SJSA1 (cell line): ENCODE results near the gene CADPS. TPM values are rescaled to one million over a fixed set of nuclear protein-coding genes. Genes with fewer than 3 reads are reported as not detected.

ENCODE experiments used
- DNase-seq, 2 experiments: peaks; one replicate each; pipeline ENCODE4 v3.0.0-alpha.2; 2015 to 2020; ENCODE audit warnings: low spot score in 2 of 2, low read depth in 1 of 2
- H3K27ac ChIP-seq: fragments of 250-450 bp; sonication (Bioruptor Pico); 2 replicates; pipeline ENCODE4 v1.5.1; 2020; ENCODE audit warnings: mild to moderate bottlenecking, moderate library complexity
- H3K27me3 ChIP-seq: fragments of 250-450 bp; sonication (Bioruptor Pico); replicated peaks from 2 replicates; pipeline ENCODE4 v1.5.1; 2020; ENCODE audit warnings: mild to moderate bottlenecking, moderate library complexity
- H3K36me3 ChIP-seq: fragments of 250-450 bp; sonication (Bioruptor Pico); 2 replicates; pipeline ENCODE4 v1.5.1; 2020; ENCODE audit warnings: mild to moderate bottlenecking
- H3K4me1 ChIP-seq: fragments of 250-450 bp; sonication (Bioruptor Pico); replicated peaks from 2 replicates; pipeline ENCODE4 v1.6.1; 2021; ENCODE audit warnings: mild to moderate bottlenecking
- H3K4me3 ChIP-seq: fragments of 250-450 bp; sonication (Bioruptor Pico); 2 replicates; pipeline ENCODE4 v1.5.1; 2020; ENCODE audit warnings: mild to moderate bottlenecking
- H3K9me3 ChIP-seq: fragments of 250-450 bp; sonication (Bioruptor Pico); replicated peaks from 2 replicates; pipeline ENCODE4 v1.5.1; 2020; ENCODE audit warnings: mild to moderate bottlenecking
- total RNA-seq: library from RNA; depleted of rRNA; stranded (reverse); fragments of >200 nt; shearing (Covaris generic); gene quantifications from 2 replicates; pipeline ENCODE4 v1.2.3, GENCODE V29; 2014

CADPS gene
- total RNA-seq, 1 experiment from 2014 or later, result not detected

DNA sequence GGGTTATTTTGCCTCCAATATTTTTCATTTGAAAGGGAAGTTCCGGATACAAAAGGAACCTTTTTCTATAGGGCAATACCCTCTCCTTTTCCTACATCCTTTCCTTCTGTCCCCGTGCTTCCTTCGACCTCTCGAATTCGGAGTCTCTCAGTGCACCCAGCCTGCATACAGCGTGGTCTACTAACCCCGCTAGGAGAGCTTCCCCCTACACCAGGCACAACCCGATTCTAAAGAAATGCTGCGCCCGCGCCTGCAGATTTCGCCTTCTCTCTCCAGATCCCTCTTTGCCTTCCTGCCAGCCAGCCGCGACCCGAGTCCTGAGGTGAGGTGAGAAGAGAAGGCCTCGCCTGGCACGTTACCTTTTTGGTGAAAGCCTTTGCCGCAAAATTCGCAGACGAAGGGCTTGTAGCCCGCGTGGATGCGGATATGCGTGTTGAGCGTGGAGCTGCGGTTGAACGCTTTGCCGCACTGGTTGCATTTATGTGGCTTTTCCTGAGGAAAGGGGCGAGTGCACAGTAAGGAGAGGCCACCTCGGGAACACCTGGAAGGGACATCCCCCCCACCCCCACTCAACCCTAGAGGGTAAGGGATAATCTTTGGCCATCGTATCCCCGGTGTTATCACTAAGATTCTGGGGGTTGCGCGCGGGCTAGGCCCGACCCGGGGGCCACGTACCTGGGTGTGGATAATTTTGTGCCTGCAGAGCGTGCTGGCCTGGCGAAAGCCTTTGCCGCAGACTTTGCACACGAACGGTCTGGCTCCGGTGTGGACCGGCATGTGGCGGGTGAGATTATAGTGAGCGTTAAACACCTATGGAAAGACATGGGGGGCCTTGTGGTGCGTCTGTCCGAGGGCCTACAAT lies 504.1 kb downstream of the CADPS start:
- no peak for DNase-seq
- no peak overlapping the region for H3K27ac ChIP-seq
- no peaks in the 10 kb centered on the region for H3K4me1 ChIP-seq
- H3K9me3 ChIP-seq, result no peaks in the 10 kb centered on the region
- H3K27me3 ChIP-seq, result peaks cover 76% of the 10 kb centered on the region
- H3K36me3 ChIP-seq, result no peaks in the 10 kb centered on the region
- H3K4me3 ChIP-seq, result no peak overlapping the region

- Histone ChIP-seq H3K27me3 (peaks cover 80% of the 10 kb centered on the region), H3K4me1 (no peaks in the 10 kb centered on the region), H3K4me3 (no peak overlapping the region), H3K27ac (no peak overlapping the region), H3K9me3 (no peaks in the 10 kb centered on the region), H3K36me3 (no peaks in the 10 kb centered on the region)
- DNase-seq, result no peak
These were observed 504.9 kb downstream of the CADPS start for GRCh38 chr3:62370112-62370857.

DNA sequence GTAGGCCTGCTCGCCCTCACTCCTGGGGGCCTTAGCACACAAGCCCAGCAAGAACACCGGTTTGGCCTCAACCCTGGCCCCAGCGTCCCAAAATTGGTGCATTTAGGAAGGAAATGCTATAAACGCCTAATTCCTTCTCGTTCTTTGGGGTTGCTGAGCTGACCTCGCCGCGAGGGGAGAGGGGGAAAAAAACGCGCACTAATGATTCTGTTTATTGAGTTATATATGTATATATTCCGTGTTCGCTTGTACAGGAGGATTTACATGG lies 505.8 kb downstream of the CADPS start:
- H3K4me3 ChIP-seq, result no peak overlapping the region
- no peaks in the 10 kb centered on the region for H3K9me3 ChIP-seq
- no peak overlapping the region for H3K27ac ChIP-seq
- H3K27me3 ChIP-seq, result peaks cover 75% of the 10 kb centered on the region
- H3K4me1 ChIP-seq, result no peaks in the 10 kb centered on the region
- DNase-seq, result no peak
- no peaks in the 10 kb centered on the region for H3K36me3 ChIP-seq

- Histone ChIP-seq H3K9me3 (no peaks in the 10 kb centered on the region), H3K4me1 (no peaks in the 10 kb centered on the region), H3K36me3 (no peaks in the 10 kb centered on the region), H3K27ac (no peak overlapping the region), H3K4me3 (no peak overlapping the region), H3K27me3 (peaks cover 70% of the 10 kb centered on the region)
- DNase-seq, result no peak
These were observed 506.3 kb downstream of the CADPS start for GRCh38 chr3:62368705-62369475.

- peaks cover 66% of the 10 kb centered on the region for H3K27me3 ChIP-seq
- H3K4me3 ChIP-seq, result no peak overlapping the region
- H3K9me3 ChIP-seq, result no peaks in the 10 kb centered on the region
- H3K27ac ChIP-seq, result no peak overlapping the region
- no peak for DNase-seq
- H3K4me1 ChIP-seq, result no peaks in the 10 kb centered on the region
- H3K36me3 ChIP-seq, result no peaks in the 10 kb centered on the region
These were observed 506.9 kb downstream of the CADPS start for GRCh38 chr3:62368290-62368704.

DNA sequence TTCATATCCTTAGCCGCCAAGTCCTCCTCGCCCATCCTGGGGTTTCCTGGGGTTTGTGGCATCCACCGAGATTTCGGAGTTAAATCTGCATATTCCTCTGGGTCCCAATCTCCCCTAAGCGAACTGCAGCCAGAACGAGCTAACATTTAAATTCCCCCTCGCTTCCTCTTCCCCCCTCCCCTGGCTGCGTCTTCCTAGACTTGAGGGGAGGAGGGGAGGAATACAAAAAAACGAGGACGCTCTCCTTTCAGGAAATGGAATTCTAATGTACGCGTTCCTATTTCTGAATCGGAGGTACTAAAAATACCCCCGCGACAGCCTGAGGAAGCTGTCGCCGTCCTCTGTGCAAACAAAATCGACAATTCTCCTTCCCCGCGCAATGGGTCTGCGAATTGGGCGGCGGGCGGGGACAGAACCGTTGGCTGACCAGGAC lies 507.4 kb downstream of the CADPS start:
- no peaks in the 10 kb centered on the region for H3K36me3 ChIP-seq
- H3K4me1 ChIP-seq, result no peaks in the 10 kb centered on the region
- no peak overlapping the region for H3K4me3 ChIP-seq
- H3K9me3 ChIP-seq, result no peaks in the 10 kb centered on the region
- peaks cover 65% of the 10 kb centered on the region for H3K27me3 ChIP-seq
- H3K27ac ChIP-seq, result no peak overlapping the region
- no peak for DNase-seq

DNA sequence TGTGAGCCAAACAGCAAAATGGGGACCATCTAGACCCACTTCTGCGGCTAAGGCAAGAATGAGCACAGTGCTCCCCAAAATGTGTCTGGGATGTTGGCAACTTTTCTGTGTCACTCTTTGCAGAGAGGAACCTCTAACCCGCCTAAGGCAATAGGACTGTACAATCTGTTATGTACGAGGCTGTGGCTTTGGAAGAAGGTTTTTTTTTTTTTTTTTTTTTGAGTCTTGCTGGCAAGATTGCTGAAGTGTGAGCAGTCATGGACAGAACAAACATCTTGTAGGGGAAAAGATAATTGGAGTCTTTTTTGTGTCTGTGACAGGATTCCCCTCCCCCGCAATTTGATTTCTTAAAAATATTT lies 509.1 kb downstream of the CADPS start:
- no peak overlapping the region for H3K4me3 ChIP-seq
- H3K36me3 ChIP-seq, result no peaks in the 10 kb centered on the region
- peaks cover 49% of the 10 kb centered on the region for H3K27me3 ChIP-seq
- no peaks in the 10 kb centered on the region for H3K4me1 ChIP-seq
- no peak for DNase-seq
- H3K27ac ChIP-seq, result no peak overlapping the region
- no peaks in the 10 kb centered on the region for H3K9me3 ChIP-seq

DNA sequence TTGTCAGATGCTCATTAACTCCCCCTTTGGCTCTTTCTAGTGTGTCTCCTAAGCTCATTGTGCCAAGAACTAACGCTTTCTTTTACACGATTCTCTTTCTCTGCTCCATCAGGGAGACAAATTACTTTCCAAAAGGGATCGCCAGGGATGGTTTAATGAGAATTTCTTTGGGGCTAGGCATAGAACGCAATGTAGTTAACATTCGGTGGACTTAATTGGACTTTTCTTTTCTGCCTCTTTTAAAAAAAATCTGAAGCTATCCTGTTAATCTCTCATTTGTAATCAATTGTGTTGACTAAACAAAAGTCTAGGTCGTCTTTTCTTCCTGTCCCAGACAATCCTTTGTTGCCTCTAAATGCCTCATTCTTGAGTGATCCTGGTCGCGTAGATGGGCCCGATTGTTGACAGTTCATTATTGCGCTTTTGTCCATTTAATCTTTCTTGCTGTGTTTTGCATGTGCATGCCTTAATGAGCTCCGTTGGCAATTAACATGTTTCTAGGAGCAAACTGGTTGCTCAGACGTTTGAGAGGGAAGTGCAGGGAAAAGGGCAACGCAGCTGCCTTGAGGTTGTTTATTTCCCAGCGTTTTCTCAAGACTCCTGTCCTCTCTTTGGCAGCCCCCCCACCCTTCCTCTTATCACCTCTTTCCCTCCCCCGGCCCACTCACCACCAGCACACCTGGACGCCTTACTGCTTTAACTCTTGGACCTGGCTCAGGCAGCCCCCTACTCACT lies 509.7 kb downstream of the CADPS start:
- no peak overlapping the region for H3K4me3 ChIP-seq
- no peak for DNase-seq

DNA sequence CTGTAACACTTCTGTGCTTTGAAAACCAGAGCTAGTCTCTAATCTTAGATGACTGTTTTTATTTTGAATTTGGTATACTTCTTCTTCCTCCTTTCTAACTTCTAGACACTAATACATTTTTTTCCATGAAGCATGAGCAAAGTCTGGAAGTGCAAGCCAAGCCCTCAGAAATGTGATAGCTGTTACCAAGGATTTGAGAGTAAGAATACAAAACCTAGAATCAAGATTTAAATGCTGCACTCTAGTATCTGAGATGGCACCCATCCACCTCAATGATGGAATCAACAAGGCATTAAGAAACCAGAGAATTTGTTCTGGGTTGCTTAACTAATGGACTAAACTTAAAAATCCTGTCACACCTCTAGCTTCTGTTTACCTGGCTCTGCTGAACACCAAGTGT lies 511.0 kb downstream of the CADPS start:
- Histone ChIP-seq H3K36me3 (no peaks in the 10 kb centered on the region), H3K9me3 (no peaks in the 10 kb centered on the region), H3K27me3 (peaks cover 32% of the 10 kb centered on the region), H3K27ac (no peak overlapping the region), H3K4me3 (no peak overlapping the region), H3K4me1 (no peaks in the 10 kb centered on the region)
- no peak for DNase-seq

More for the DNA sequence above, 509.7 kb downstream of the CADPS start:
- Histone ChIP-seq H3K9me3 (no peaks in the 10 kb centered on the region), H3K36me3 (no peaks in the 10 kb centered on the region), H3K27me3 (peaks cover 46% of the 10 kb centered on the region), H3K27ac (no peak overlapping the region), H3K4me1 (no peaks in the 10 kb centered on the region)

DNA sequence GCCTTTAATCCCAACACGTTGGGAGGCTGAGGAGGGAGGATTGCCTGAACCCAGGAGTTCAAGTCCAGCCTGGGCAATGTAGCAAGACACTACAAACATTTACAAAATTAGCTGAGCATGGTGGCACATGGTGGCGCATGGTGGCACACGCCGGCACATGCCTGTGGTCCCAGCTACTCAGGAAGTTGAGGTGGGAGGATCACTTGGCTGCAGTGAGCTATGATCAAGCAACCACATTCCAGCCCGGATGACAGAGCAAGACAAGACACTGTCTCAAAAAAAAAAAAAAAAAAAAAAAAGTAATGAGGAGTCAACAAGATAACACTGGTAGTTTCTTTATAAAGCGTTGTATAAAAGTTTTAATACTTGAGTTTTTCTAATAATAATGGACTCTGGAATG lies 511.9 kb downstream of the CADPS start:
- Histone ChIP-seq H3K27me3 (peaks cover 24% of the 10 kb centered on the region), H3K4me1 (no peaks in the 10 kb centered on the region), H3K9me3 (no peaks in the 10 kb centered on the region), H3K4me3 (no peak overlapping the region), H3K27ac (no peak overlapping the region), H3K36me3 (no peaks in the 10 kb centered on the region)
- no peak for DNase-seq

- Histone ChIP-seq H3K36me3 (no peaks in the 10 kb centered on the region), H3K4me3 (no peak overlapping the region), H3K4me1 (no peaks in the 10 kb centered on the region), H3K27ac (no peak overlapping the region), H3K9me3 (no peaks in the 10 kb centered on the region), H3K27me3 (peaks cover 9% of the 10 kb centered on the region)
- no peak for DNase-seq
These were observed 513.4 kb downstream of the CADPS start for GRCh38 chr3:62361824-62362223.

GRCh38 chr3:62361261-62361660 lies 514.0 kb downstream of the CADPS start:
- Histone ChIP-seq H3K36me3 (no peaks in the 10 kb centered on the region), H3K27ac (no peak overlapping the region), H3K4me3 (no peak overlapping the region), H3K9me3 (no peaks in the 10 kb centered on the region), H3K4me1 (no peaks in the 10 kb centered on the region), H3K27me3 (0 out of 2 replicates have a peak, but pooled peaks cover 6% of the 10 kb centered on the region)
- DNase-seq, result no peak

- Histone ChIP-seq H3K27me3 (no peaks in the 10 kb centered on the region), H3K27ac (no peak overlapping the region), H3K36me3 (no peaks in the 10 kb centered on the region), H3K4me3 (no peak overlapping the region), H3K9me3 (no peaks in the 10 kb centered on the region), H3K4me1 (no peaks in the 10 kb centered on the region)
- DNase-seq, result no peak
These were observed 515.7 kb downstream of the CADPS start for GRCh38 chr3:62359531-62359930.
